Astrocyte (in vitro differentiated cells and primary cell): ENCODE results near the gene TFIP11.

Source experiments
- CTCF ChIP-seq: IDR thresholded peaks from 2 replicates; pipeline ENCODE4 v1.5.1; 2011; ENCODE audit warnings: low read depth, mild to moderate bottlenecking, inconsistent platforms, low read length, moderate library complexity; ENCODE audit not compliant: insufficient read depth
- EZH2 ChIP-seq: IDR thresholded peaks from 2 replicates; pipeline ENCODE4 v1.6.1; 2012; ENCODE audit warnings: mild to moderate bottlenecking, low read length, inconsistent platforms; ENCODE audit not compliant: insufficient read depth

GRCh38 chr22:26483043-26483438 is 29.2 kb downstream of the TFIP11 start:
- TF ChIP-seq CTCF: no peak
- TF ChIP-seq EZH2: no peak
